ENCODE data around the gene FECH. TPM values are rescaled to one million over a fixed set of nuclear protein-coding genes. Genes with fewer than 3 reads are reported as not detected.
A peak's percentile ranks its signal among the peaks of the same experiment; 100 is the strongest.
"Not testable (repeated sequence)": the region's sequence is repeated elsewhere in the genome, so short reads cannot be mapped to it uniquely, and the experiment has no call there.

FECH gene
- polyA plus RNA-seq, 2 of the 4 experiments (the other 2 are of a cell fraction) = 41.3 to 71.2 TPM

DNA sequence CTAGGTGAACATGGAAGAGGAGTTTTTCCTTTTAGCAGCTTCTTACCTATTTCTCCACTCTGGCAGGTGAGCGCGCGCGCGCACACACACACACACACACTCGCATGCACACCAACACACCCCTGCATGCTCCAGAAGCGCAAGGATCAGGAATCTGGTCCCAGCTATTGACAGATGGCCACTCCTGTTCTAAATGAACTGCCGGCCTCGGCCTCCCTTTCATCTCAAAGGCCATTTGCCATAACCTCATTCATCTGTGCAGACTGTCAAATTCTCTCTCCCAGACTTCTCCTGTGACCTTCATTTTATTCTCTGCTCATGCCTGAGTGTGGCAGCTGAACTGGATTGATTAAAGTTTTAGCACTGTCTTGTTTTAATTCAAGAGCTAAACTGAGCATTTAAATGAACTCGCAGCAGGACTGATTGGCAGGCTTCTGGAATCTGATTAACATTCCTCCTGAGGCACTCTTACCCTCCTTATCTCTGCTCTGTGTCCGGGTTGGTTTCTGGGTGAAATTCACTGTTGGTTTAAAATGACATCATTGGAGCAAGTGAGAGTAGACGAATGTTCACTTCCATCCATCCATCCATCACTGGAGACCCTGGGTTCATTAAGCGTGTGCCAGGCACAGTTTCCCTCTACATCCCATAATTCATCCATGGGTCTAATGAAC lies 58.8 kb downstream of the FECH start (continued):
- TF ChIP-seq, protein P1, sequence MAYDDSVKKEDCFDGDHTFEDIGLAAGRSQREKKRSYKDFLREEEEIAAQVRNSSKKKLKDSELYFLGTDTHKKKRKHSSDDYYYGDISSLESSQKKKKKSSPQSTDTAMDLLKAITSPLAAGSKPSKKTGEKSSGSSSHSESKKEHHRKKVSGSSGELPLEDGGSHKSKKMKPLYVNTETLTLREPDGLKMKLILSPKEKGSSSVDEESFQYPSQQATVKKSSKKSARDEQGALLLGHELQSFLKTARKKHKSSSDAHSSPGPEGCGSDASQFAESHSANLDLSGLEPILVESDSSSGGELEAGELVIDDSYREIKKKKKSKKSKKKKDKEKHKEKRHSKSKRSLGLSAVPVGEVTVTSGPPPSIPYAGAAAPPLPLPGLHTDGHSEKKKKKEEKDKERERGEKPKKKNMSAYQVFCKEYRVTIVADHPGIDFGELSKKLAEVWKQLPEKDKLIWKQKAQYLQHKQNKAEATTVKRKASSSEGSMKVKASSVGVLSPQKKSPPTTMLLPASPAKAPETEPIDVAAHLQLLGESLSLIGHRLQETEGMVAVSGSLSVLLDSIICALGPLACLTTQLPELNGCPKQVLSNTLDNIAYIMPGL (CRISPR knock-in tag; IDR thresholded peaks at IDR 0.05; ENCODE audit: borderline replicate concordance) = no peak
- no peak for TF ChIP-seq MAZ (IDR thresholded peaks at IDR 0.05; ENCODE audit: borderline replicate concordance, low read depth, low read length)

DNA sequence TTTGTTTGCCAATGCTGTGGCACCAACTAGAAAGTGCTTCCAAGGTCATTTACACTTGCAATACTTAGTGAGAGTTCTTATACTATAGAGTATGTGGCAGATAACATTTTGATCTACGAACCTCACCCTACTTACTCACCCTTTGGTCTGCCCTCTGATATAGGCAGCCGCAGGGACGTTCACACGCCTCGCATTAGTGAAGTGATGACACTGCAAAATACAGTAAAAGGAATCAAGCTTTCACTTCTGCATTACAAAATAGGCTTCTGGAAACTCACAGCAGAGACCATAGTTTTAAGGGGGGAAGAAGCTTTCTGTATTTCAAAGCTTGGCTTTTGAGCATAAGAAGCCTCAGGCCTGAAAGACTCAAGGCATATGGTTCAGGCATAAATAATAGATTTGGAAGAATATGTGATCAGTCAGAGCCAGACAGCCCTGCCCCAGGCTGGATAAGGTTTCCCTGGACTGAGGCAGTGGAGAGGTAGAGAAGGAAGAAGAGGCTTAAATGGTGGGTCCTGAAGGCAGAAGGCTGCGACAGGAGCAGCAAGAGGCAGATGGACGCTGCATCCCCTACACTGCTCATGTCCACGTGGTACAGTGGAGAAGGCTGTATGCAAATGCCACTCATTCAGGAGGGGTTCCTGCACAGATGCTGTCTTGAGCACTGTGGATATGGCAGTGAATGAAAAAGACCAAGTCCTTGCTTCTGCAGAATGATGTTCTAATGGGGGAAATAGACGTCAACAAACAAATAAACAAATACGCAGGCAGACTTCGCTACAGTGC lies 63.1 kb downstream of the FECH start:
- POLR2A ChIA-PET = interaction anchor here (0.6 kb wide), 1 partner anchor 76 kb away, joined by 5 read pairs; no protein-coding TSS in a partner anchor
- TF ChIP-seq, protein P2, sequence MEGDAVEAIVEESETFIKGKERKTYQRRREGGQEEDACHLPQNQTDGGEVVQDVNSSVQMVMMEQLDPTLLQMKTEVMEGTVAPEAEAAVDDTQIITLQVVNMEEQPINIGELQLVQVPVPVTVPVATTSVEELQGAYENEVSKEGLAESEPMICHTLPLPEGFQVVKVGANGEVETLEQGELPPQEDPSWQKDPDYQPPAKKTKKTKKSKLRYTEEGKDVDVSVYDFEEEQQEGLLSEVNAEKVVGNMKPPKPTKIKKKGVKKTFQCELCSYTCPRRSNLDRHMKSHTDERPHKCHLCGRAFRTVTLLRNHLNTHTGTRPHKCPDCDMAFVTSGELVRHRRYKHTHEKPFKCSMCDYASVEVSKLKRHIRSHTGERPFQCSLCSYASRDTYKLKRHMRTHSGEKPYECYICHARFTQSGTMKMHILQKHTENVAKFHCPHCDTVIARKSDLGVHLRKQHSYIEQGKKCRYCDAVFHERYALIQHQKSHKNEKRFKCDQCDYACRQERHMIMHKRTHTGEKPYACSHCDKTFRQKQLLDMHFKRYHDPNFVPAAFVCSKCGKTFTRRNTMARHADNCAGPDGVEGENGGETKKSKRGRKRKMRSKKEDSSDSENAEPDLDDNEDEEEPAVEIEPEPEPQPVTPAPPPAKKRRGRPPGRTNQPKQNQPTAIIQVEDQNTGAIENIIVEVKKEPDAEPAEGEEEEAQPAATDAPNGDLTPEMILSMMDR (IDR thresholded peaks at IDR 0.05) = no peak
- TF ChIP-seq MAFK (IDR thresholded peaks at IDR 0.05; ENCODE audit: partially characterized antibody) = peak; percentile 57
- no peak for TF ChIP-seq HDAC2 (IDR thresholded peaks at IDR 0.05)
- Histone ChIP-seq H3K9me3 (no peaks in the 10 kb centered on the region), H3K4me1 (no peaks in the 10 kb centered on the region; the same call in 2 of the 3 replicates), H3K4me2 (no peak overlapping the region), H3K27ac (no peak overlapping the region), H3K4me3 (no peak overlapping the region)
- CTCF ChIA-PET = interaction anchor here (1.4 kb wide), 2 partner anchors 15 to 38 kb away, joined by 3 read pairs; no protein-coding TSS in a partner anchor
- DNase-seq (ENCODE audit: low read depth in 1 of 2, low spot score in 1 of 2) (no peak), ATAC-seq (no peak), FAIRE-seq (no peak)
- 76% methylated on average over 11 of the region's 11 CpGs for WGBS (ENCODE audit: missing lambda C conversion rate)

DNA sequence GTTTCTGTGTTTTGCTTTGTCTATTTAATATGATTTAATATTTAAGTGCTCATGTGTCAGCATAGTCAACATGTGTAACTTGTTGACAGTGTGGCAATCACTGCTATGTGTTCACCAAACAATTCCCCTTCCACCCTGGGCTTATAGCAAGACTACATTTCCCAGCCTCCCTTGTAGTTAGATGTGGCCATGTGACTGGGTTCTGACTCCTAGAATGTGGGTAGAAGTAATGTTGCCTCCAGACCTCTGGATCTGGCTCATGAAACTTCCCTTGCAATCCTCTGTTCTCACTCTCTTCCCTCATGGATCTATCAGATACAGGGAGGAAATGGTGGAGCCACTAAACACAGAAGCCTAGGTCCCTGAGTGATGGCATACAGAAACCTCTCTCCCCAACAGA lies 64.2 kb downstream of the FECH start:
- POLR2A ChIA-PET; FAIRE-seq; H3K4me2 ChIP-seq; H3K27ac ChIP-seq; H3K4me1 ChIP-seq; H3K9me3 ChIP-seq; ATAC-seq; CTCF ChIA-PET; H3K4me3 ChIP-seq; DNase-seq (ENCODE audit: low read depth in 1 of 2, low spot score in 1 of 2): not testable (repeated sequence)

DNA sequence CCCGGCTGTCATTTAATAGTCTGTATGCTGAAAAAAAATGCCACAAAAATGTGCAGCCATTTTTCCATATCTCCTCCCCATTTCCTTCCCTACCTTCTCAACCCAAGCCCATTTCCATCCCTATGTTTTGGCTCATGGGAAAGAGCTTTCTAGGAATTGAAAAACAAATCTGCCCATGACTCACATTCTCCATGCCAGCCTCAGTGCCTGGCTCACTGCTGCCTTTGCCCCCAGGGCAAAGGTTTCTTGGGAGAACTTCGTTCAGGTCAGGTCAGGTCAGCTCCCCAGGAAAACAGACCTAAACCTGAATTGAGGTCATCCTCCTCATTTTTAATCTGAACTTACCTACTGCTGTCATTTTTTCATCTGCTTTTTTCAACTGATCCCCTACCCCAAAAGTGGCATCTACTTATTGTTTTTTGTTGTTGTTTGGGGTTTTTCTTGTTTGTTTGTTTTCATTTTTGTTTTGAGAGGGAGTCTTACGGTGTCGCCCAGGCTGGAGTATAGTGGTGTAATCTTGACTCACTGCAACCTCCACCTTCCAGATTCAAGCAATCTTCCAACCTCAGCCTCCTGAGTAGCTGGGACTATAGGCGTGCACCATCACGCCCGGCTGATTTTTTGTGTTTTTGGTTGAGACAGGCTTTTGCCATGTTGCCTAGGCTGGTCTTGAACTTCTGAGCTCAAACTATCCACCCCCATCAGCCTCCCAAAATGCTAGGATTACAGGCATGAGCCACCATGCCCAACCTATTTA lies 66.7 kb downstream of the FECH start:
- TF ChIP-seq ZSCAN20 (CRISPR knock-in tag; IDR thresholded peaks at IDR 0.05) = no peak
- no peak for TF ChIP-seq RFX5 (IDR thresholded peaks at IDR 0.05)
- no peak for TF ChIP-seq KDM1A (IDR thresholded peaks at IDR 0.05; ENCODE audit: low read depth)
- no peak for TF ChIP-seq CHD4 (IDR thresholded peaks at IDR 0.05; ENCODE audit: borderline replicate concordance)
- TF ChIP-seq POLR2AphosphoS2 (conservative IDR thresholded peaks at IDR 0.05; ENCODE audit: low read length) = no peak
- Histone ChIP-seq H3K4me2 (no peak overlapping the region), H3K4me1 (no peaks in the 10 kb centered on the region; the same call in 2 of the 3 replicates), H3K9me3 (no peaks in the 10 kb centered on the region), H3K4me3 (no peak overlapping the region), H3K27ac (no peak overlapping the region)
- WGBS (ENCODE audit: missing lambda C conversion rate) = 51% methylated on average over 7 of the region's 7 CpGs
- FAIRE-seq (no peak), DNase-seq (ENCODE audit: low read depth in 1 of 2, low spot score in 1 of 2) (peak in 1 of 2 experiments; percentile 5), ATAC-seq (no peak)
- CTCF ChIA-PET = no interaction called here
- POLR2A ChIA-PET = no interaction called here

Measured in A549 (cell line).